HG02970 (cell line): ENCODE results near the gene INPPL1.
"Not testable (repeated sequence)": the region's sequence is repeated elsewhere in the genome, so short reads cannot be mapped to it uniquely, and the experiment has no call there.

Experiments
- ATAC-seq: cut with Tn5 transposase; IDR thresholded peaks from one replicate; pipeline ENCODE4 v1.9.1; 2021; ENCODE audit warnings: mild to moderate bottlenecking, moderate library complexity, moderate number of reproducible peaks; ENCODE audit not compliant: unreplicated experiment, low FRiP score

The INPPL1 gene, protein sequence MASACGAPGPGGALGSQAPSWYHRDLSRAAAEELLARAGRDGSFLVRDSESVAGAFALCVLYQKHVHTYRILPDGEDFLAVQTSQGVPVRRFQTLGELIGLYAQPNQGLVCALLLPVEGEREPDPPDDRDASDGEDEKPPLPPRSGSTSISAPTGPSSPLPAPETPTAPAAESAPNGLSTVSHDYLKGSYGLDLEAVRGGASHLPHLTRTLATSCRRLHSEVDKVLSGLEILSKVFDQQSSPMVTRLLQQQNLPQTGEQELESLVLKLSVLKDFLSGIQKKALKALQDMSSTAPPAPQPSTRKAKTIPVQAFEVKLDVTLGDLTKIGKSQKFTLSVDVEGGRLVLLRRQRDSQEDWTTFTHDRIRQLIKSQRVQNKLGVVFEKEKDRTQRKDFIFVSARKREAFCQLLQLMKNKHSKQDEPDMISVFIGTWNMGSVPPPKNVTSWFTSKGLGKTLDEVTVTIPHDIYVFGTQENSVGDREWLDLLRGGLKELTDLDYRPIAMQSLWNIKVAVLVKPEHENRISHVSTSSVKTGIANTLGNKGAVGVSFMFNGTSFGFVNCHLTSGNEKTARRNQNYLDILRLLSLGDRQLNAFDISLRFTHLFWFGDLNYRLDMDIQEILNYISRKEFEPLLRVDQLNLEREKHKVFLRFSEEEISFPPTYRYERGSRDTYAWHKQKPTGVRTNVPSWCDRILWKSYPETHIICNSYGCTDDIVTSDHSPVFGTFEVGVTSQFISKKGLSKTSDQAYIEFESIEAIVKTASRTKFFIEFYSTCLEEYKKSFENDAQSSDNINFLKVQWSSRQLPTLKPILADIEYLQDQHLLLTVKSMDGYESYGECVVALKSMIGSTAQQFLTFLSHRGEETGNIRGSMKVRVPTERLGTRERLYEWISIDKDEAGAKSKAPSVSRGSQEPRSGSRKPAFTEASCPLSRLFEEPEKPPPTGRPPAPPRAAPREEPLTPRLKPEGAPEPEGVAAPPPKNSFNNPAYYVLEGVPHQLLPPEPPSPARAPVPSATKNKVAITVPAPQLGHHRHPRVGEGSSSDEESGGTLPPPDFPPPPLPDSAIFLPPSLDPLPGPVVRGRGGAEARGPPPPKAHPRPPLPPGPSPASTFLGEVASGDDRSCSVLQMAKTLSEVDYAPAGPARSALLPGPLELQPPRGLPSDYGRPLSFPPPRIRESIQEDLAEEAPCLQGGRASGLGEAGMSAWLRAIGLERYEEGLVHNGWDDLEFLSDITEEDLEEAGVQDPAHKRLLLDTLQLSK

DNA sequence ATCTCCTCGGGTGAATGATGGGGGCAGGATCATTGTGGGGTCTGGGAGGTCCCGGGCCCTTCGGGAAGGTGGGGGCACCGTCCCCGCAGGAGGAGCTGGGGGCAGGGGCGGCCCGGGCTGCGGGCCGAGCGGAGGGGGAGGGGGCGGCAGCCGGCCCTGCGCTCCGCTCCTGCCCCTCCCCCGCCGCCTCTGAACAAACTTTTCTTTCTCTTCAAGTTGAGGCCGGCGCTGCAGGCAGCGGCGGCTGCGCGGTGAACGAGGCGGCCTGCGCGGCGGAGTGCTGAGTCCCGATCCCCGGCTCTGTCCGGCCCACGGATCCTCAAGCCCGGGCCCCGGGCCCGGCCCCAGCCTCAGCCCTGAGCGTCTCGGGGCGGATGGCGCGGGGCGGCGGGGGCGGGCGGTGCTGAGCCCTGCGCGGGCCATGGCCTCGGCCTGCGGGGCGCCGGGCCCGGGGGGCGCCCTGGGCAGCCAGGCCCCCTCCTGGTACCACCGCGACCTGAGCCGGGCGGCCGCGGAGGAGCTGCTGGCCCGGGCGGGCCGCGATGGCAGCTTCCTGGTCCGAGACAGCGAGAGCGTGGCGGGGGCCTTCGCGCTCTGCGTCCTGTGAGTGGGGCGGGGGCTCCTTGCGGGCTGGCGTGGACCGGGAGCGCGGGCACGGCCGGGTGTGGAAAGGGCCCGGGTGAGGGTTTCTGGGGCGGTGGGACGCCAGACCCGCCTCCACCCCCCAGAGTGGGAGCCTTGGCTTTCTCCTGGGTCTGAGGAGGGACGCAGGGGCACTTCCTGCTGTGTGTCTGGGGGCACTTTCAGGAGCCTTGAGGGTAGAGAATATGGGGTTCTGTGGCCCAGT is at the start of gene INPPL1:
INPPL1 (plus strand) TSS at position 204 of the 847 bp plus-strand sequence; CDS start at position 422, 218 bp downstream.
- no peak for ATAC-seq

GRCh38 chr11:72177656-72178055 is 46.9 kb upstream of the INPPL1 start:
- ATAC-seq: no peak

DNA sequence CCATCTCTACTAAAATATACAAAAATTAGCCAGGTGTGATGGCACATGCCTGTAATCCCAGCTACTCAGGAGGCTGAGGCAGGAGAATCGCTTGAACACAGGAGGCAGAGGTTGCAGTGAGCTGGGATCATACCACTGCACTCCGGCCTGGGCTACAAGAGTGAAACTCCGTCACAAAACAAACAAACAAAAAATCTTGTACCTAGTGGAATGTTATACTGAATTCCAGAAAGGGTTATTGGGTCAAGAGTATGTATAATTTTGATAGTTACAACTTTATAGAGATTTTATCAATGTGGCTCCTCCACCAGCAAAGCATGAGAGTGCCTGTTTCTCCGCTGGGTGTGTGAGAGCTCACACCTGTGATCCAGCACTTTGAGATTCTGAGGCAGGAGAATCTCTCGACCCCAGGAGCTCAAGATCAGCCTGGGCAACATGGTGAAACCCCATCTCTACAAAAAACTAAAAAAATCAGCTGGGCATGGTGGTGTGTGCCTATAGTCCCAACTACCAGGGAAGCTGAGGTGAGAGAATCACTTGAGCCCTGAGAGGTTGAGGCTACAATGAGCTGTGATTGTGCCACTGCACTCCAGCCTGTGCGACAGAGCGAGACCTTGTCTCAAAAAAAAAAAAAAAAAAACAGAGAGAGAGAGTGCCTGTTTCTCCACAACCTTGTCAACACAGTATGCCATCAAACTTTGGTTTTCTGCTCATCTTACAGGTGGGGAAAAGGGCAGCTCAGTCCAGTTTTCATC is 45.3 kb upstream of the INPPL1 start:
- ATAC-seq: no peak

- no peak for ATAC-seq
Measured at GRCh38 chr11:72179804-72180396, 44.7 kb upstream of the INPPL1 start.

GRCh38 chr11:72180892-72181552 is 43.5 kb upstream of the INPPL1 start:
- not testable (repeated sequence) for ATAC-seq

DNA sequence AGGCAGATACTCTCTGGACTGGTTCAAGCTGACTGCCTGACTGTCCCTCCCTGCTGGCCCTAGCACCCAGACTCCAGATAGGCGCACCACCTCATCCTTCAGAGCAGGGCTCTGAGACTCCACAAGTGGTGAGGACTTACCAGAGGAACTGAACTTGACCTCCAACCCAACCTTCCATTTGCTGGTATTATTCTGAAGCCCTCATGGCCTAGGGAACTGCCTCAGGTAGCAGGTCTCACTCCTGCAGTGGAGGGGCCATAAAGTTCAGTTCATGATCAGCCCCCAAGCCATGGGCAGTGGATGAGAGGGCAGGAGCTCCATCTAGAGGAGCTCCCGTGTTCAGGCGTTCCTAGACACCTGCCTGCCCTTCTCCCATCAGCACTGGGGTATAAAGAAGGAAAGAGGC is 43.0 kb upstream of the INPPL1 start:
- ATAC-seq: not testable (repeated sequence)

GRCh38 chr11:72188267-72188666 is 36.3 kb upstream of the INPPL1 start:
- ATAC-seq: no peak

DNA sequence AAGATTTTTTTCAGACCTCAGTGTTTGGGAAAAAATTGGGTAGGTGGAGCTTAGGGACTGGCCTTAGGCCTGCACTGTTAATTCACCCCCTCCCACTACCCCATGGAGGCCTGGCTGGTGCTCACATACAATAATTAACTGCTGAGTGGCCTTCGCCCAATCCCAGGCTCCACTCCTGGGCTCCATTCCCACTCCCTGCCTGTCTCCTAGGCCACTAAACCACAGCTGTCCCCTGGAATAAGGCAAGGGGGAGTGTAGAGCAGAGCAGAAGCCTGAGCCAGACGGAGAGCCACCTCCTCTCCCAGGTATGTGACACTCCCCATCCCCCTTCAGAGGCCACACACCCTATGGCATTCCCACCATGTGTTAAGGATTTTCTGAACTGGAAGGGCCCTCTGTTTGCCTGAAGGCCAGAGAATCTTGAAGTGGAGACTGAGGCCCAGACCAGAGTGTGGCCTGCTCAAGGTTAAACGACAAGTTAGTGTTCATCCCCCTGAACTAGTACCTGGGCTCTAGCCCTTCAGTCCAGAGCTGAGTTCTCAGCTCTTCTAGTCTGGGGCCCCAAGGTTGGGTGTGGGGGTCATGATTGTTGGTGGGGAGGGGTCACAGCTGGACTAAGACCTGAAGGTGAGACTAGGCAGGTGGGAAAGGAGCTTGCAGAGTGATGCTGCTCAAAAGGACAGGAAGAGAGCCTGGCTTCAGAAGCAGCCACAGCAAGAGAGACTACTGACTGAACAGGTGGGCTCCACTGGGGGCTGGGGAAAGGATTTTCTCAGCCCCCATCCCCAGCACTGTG is 34.9 kb upstream of the INPPL1 start:
- no peak for ATAC-seq

GRCh38 chr11:72190631-72191071 is 33.9 kb upstream of the INPPL1 start:
- ATAC-seq: no peak

DNA sequence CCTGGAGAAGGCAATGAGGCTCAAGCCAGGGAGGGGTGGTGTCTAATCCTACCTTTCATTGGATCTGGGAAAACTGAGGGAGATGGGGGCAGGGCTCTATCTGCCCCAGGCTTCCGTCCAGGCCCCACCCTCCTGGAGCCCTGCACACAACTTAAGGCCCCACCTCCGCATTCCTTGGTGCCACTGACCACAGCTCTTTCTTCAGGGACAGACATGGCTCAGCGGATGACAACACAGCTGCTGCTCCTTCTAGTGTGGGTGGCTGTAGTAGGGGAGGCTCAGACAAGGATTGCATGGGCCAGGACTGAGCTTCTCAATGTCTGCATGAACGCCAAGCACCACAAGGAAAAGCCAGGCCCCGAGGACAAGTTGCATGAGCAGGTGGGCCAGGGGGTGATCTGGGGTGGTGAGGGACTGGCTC is 32.6 kb upstream of the INPPL1 start, which contains the start of gene FOLR1:
FOLR1 (plus strand) TSS at position 180 of the 421 bp plus-strand sequence; CDS start at position 214, 34 bp downstream.
- ATAC-seq: no peak

DNA sequence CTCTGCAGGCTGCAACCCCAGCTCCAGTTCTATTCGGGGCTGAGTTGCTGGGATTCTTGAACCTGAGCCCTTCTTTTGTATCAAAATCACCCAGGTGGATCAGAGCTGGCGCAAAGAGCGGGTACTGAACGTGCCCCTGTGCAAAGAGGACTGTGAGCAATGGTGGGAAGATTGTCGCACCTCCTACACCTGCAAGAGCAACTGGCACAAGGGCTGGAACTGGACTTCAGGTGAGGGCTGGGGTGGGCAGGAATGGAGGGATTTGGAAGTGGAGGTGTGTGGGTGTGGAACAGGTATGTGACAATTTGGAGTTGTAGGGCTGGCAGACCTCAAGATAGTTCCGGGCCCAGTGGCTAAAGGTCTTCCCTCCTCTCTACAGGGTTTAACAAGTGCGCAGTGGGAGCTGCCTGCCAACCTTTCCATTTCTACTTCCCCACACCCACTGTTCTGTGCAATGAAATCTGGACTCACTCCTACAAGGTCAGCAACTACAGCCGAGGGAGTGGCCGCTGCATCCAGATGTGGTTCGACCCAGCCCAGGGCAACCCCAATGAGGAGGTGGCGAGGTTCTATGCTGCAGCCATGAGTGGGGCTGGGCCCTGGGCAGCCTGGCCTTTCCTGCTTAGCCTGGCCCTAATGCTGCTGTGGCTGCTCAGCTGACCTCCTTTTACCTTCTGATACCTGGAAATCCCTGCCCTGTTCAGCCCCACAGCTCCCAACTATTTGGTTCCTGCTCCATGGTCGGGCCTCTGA is 28.9 kb upstream of the INPPL1 start:
- ATAC-seq: no peak

DNA sequence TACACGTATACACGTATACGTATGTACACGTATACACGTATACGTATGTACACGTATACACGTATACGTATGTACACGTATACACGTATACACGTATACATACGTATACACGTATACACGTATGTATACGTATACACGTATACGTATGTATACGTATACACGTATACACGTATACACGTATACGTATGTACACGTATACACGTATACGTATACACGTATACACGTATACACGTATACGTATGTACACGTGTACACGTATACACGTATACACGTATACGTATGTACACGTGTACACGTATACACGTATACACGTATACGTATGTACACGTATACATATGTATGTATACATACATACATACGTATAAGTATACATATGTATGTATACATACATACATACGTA is 23.1 kb upstream of the INPPL1 start:
- ATAC-seq: not testable (repeated sequence)

DNA sequence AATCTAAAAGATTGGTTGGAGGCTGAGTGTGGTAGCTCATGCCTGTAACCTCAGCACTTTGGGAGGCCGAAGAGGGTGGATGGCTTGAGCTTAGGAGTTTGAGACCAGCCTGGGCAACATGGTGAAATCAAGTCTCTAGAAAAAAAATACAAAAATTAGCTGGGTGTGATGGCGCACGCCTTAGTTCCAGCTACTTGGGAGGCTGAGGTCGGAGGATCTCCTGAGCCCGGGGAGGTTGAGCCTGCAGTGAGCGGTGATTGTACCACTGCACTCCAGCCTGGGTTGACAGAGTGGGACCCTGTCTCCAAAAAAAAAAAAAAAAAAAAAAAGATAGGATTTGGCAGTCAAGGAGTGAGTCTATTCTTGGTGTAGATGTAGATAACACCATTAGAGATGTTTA is 22.0 kb upstream of the INPPL1 start:
- no peak for ATAC-seq

- no peak for ATAC-seq
Measured at GRCh38 chr11:72203163-72203562, 21.4 kb upstream of the INPPL1 start.

- no peak for ATAC-seq
Measured at GRCh38 chr11:72204886-72205285, 19.7 kb upstream of the INPPL1 start.

DNA sequence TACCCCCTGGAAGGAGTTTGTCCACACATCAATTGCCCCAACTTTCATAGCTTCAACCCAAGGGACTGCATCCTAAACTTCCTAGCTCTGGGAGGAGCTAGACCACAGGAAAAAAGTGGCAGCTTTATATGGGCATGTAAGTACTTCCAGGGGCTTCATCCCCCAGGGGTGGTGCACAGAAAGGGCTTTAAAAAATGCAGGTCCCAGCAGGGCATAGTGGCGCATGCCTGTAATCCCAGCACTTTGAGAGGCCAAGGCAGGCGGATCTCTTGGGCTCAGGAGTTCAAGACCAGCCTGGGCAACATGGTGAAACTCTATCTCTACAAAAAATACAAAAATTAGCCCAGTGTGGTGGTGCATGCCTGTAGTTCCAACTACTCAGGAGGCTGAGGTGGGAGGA is 17.8 kb upstream of the INPPL1 start:
- not testable (repeated sequence) for ATAC-seq
